Measurements from ENCODE around the gene ABRAXAS1.

- TF ChIP-seq CTCF (IDR thresholded peaks at IDR 0.05; ENCODE audit: insufficient read depth, low read depth, low read length), result no peak
- no peak for TF ChIP-seq EZH2 (IDR thresholded peaks at IDR 0.05; ENCODE audit: insufficient read depth, low read length)
These were observed 71.2 kb downstream of the ABRAXAS1 start for GRCh38 chr4:83413676-83414075.
